EL (cell line): ENCODE measurements around the gene USH1C.

Experiments used
- DNase-seq: peaks from one replicate; pipeline ENCODE4 v3.0.0-alpha.2; 2016

Gene USH1C

DNA sequence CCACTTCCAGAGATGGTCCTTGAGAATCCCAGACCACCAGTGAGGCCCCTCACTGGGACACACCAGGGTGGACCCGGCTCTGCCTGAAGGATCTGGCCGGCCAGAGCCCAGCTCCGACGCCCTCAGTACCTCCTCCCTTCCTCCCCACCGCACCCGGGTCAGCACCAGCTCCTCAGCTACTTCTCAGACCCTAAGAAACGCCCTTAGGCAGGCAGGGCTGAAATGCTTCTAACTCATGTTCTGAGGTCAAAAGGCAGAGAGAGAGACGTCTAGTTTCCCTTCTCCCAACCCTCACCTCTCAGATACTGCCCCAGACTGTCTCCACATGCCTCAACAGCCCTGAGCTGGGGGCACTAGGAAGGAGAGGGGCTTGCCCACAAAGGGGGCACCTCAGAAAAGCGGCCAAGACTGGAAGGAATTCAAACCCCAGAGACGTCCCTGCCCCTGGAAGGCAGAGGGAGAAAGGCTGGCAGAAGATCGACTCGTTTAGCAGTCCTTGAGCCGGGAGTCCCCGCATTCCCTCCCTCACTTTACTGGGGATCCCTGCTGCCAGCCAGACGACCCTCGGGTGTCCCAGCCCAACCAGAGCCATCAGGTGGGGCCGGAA, 539 bp downstream of the USH1C start:
- no peak for DNase-seq

DNA sequence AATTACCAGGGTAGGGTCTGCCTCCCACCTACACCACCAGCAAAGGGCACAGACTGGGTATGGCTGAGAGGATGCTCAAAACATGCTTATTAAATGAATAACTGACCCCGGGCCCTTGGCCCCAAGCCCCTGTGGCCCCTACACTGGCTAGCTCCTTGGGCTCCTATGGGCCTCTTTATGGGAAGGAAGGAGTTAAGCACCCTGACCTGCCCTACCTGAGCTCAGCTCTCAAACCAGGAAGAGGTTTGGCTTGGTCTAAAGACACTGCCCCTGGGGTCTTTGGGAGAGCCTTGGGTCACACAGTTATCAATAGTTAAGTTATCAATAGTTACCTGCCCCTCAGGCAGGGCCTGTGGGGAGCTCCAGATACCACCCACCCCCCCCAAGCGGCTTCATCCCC, 1.2 kb downstream of the USH1C start:
- no peak for DNase-seq

DNA sequence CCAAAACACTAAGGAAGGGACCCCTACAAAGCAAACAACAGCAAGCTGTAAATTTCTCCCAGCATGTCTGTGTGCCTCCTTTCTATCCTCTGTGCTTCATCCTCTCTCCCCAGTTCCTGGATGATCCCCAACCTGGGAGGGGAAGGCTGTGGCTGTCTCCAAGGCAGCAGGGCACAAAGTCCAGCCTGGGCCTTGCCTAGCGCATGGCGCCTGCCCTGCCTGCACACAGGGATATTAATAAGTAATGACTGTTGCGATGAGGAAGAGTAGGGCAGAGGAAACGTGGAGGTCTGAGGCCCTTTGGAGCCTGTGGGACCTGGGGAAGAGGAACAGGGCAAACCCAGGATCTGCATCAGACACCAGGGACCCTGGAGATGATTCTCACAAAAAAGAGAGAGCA, 2.0 kb downstream of the USH1C start:
- no peak for DNase-seq

DNA sequence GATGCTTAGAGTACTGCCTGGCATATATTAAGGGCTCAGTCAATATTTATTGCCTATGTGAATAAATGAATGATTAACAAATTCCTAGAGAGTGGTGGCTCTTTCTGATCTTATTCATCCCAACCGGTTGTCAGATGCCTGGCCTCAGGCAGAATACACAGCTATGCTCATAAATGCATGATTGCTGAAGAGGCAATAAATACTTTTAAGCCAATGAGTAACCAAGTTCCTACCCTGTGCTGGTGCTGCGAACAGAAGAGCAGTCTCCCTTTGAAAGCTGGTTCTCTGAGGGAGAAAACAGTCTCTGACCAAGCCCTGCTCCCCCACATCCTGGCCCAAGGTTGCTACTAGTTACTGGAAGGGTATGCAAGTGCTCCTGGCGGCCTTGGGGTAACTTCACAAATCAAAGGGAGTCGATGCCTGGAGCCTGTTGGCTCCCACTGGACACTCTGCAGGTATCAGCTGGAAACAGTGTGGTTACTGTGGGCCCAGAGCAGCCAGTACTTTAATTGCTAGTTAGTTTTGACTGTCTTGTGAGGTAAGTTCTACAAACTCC, 2.8 kb downstream of the USH1C start:
- DNase-seq, result peak; percentile 33

DNA sequence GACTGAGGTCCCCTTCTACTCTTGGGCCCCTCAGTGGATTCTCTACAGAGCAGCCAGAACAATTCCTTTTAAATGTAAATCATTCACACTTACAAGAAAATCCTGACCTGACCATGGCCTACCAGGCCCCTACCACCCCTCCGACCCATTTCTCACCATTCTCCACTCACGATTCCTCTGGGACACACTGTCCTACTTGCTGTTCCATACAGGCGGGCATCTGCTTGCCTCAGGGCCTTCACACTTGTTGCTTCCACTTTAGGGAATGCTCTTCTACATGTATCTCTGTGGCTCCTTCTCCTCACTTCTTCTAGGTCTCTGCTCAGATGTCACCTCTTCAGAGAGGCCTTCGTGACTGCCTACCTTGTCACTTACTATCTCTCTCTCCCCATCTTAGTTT, 3.4 kb downstream of the USH1C start:
- no peak for DNase-seq

DNA sequence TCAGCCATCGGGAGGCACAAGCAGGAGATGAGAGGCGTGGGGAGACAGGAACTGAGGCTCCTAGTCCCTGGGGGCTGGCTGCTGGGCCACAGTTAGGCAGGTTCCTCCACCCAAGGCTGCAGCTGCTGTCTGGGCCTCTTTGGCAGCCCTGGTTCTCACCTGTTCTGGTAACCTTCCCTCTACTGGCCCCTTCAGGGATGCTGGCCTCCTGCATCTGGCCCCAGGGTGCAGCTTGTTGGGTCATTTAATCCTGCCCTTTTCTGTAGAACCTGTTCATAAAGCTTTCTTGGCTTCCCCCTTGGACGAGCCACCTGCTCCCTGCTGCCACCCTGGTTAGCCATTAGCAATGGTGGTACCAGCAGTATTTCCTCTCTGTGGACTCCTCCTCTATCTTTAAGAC, 5.5 kb downstream of the USH1C start:
- DNase-seq, result no peak

DNA sequence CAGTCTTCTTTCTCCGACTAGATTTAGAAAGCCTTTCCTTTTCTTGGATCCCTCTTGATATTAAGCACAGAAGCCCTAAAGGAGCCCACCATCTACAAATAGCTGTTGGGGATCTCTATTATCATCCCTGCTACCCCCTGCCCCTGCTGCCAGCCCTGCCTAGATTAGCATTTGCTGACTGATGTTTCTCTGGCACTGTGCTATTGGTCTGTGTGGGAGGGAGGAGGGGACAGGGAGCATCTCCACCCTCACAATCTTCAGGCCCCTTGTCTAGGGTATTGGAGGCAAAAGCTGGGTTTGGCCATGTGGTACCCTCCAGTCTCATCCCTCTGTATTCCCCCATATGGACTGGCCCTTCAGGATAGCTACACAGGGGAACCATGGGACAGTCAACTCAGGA, 6.2 kb downstream of the USH1C start:
- DNase-seq, result no peak

DNA sequence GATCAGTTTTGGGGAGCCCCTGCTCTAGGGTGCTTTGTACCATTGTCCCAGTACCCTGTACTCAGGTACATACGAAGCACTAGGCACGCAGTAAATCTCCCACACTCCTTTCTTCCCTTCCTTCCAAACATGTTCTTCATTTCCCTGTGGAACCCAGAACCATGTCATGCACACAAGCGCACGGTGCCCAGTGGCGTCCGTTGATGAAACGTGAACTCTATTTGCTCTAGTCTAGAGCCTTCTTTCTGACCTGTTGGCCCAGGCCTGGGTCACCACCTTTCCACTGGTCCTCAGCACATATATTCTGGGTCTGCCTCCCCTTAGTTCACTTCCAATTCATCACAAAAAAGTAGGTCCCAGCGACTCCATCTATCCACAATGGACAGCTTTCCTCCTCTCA, 7.0 kb downstream of the USH1C start:
- no peak for DNase-seq

DNA sequence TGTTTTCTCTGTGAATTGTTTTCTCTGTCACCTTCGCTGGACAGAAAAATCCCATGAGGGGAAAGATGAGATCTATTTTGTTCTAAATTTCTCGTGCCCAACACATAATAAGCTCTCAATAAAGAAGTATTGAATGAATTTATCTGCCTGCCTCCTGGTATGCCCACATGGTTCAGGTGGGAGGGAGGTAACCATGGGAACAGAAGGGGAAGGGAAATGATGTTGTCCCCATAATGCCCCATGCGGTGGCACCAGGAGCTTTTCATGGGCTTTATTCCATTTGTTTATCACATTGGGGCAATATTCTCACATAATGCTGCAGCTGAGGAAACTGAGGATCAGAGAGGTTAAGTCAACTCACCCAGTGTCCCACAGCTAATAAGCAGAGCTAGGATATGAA, 8.7 kb downstream of the USH1C start:
- no peak for DNase-seq

DNA sequence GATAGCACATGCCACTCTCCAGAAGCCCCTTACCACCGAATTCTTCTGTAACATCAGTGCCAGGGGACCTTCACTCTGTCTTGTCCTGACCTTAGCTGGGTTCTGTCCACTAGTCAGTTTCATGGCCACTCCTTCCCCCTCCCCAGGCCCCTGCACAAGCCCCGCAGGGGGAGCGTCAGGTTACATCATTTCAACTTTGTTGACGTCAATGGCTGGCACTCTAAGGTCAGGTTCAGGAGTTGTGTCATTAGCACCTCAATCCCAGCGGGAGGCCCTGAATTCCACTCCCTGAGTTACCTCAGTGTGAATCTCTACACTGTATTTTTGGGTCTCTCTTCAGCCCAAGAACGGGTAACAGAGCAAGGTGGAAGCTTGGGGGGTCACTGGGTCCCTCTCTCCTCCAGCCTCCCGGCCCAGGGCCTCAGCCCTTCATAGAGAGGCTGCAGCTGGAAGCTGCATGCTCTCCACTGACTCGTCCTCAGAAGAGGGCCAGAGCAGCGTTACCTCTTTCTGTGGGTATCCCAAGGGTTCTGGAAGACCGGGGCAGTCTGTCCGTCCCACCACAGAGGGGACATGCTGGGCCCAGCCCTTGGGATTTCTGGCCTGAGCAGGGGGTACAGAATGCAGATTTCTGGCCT, 10.3 kb downstream of the USH1C start:
- no peak for DNase-seq

DNA sequence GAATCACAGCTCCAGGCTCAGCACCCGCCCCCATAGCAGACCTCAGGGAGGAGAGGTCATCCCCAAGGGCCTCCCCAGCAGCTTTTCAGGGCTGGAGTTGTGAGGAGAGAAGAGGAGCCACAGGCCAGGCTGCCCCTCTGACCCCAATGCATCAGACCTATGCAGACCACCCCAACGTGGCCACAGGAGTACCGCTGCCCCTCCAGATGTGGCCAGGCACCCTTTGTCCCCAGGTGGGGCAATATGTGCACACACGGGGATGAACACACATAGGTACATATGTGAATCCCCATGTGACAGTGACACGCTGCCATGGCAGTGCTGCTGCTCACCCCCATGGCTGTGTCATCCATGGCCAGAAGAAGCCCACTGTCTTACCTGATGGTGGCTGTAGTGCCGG, 10.9 kb downstream of the USH1C start:
- no peak for DNase-seq

DNA sequence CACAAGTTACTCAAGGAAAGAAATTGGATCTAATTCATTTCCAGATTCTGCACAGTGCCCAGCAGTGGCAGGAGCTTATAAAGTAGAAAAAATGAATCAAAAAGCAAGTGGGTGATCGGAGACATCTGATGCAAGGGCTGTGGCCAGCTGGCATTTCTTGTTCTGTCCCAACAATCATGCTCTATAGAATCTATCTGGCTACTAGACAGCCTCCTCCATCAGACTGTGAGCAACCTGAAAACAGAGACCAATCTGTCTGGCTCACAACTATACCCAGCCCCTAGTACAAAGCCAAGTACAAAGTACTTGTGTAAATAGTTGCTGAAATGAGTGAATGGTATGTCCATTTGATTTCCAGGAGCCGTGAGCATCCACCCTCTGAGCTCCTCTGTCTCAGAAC, 11.4 kb downstream of the USH1C start:
- no peak for DNase-seq

DNA sequence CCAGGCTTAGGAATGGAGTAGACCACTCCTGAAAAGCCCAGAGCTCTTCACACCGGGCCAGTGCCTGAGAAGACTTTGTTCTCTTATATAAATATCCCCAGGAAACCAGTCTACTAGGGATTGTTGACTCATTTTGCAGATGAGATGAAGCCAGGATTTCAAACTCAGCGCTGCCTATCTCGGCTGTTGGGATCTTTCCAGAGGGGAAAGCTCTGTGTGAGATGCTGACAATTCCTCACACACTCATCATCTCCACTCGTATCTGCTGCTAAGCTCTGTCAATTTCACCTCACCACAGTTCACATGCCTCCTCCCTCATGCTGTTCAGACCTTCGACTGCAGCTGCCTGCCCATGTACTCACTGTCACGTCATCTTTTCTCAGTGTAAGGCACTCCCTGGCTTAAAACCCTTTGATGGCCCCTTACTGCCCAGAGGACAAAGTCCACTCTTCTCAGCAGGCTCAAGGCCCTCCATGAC, 12.5 kb downstream of the USH1C start:
- peak; percentile 68 for DNase-seq

DNA sequence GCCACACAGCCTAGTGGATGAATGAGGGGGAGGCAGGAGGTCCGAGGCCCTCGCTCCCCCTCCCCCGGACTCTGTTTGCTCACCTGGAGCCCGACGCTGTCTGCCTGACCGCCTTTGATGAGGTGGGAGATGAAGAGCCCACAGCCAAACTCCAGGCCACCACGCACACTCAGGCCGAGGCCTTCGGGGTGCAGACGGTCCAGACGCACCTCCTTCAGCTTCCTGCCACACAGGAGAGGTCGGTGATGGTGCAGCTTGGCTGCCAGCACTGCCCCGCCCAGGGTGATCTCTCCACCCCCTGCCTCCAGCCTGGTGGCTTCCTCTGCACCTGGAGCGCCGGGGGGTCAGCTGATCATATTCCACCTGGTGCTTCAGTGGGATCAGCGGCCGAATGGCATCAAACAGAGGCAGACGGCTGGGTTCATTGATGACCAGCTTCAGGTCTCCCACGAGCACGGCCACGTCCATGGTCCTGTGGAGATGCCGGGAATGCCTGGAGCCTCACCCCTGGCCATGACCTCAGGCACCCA, 13.1 kb downstream of the USH1C start:
- DNase-seq, result no peak

DNA sequence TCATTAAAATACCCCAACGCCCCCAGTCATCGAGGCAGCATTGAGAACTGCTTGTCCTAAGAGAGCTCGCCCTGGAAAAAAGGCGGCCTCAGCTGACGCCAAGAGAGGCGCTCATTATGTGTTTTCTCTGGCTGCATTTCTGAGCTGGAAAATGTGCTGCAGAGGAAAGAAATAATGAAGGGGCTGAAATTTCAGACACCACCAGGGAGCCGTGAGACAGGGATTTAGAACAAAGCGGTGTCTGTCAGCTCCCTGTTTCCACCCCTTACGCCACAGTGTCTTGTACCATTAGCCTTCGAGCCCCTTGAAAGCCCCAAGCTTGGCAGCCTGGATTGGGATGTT, 14.4 kb downstream of the USH1C start:
- DNase-seq, result no peak

DNA sequence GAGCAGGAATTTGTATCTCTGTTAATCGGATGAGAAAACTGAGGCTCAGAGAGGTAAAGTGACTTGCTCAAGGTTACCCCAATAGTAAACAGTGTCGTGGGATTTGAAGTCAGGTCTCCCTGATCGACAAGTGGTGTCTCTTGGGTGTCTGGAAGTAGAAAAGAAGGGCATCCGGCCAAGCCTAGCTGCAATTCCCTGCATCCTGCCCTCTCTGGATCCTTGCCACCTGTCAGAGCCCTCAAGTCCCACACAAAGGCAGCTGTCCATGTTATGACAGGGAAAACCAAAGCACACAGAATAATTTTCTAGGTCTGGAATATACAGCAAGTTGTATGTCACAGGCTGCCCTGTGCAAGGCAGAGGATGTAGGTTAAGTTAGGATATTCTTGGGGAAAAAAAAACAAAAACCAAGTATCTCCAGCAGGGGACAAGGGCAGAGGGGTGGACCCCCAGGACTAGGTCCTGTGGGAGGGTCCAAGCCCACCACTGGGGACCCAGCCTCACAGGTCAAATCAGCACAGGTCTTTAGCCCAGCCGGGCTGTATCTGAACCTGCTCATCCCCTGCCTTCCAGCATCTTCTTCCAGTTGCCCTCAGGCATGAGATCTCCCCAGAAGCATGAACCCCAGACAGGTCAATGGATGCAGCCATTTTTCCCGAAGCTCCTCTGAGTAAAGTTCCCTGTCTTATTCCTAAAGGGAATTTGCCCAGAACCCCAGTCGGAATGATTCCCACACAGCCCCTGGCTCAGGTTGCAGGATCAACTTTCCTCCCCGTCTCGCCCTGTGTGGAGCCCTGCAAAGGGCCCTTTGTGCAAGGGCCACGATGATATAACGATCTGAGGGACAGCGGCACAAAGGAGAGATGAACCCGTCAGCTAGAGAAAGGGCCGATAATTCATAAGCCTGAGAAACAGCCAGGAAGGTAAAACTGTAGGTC, 15.0 kb downstream of the USH1C start:
- DNase-seq, result peak; percentile 11

DNA sequence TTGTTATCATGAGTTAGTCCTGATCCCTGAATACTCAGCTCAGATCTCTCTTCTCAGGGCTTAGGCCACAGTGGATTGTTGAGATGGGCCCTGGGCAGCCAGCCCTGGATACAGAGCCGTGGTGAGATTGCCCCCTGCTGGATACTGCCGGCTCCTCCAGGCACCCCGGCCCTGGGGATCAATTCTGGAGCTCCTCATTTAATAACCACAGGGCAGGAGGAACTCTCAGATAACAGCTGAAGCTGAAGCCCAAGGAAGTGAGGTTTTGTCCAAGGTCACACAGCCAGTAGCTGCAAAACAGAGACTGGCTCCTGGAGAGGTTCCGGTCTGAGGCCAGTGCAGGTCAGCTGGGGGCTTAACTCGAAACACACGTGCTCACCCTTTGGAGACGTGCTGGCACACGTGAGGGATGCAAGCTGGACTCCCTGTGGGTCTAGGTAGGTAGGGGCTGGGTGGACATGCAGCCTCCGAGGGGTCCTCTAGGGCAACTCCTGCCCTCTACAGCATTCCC, 16.0 kb downstream of the USH1C start:
- DNase-seq, result peak; percentile 45

DNA sequence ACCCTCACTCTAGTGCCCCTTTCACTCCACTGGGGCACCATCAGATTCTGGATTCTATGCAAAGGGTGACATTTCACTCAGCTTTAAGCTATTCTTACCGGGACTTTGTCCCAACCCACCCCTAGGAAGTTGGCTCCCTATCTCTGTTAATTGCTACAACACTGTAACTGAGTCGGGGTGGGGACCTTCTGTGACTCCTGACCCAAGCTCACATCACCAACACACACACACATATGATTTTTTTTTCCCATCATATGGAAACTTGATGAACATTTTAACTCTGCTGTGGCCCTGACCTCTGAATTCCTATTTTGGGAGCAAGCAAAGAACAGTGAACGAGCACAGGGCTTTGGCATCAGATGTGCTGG, 16.6 kb downstream of the USH1C start:
- DNase-seq, result no peak

DNA sequence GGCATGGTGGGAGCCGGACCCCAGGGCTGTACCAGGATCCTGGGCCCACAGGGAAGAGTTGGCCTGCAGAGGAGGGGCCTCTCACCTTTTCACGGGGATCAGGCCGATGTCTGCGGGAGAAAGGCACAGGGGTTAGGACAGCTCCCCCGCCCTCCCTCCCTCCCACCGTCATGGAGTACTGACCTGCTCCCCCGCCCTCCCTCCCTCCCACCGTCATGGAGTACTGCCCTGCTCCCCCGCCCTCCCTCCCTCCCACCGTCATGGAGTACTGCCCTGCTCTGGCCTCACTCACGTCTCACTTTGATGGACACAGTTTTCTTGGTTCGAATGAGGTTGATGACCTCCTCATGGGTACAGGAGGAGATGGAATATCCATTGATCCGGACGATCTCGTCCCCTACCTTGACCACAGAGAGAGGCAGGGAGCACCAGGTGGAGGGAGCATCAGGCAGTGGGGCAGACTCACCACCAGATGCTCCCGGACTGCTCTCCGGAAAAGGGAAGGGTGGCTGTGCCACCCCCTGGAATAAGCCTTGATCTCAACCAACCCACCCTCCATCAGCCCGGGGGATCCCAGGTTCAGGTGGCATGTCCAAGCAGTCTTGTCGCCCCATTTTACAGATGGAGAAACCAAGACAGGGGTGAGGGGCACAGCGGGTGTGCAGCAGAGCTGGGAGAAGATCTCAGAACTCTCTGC, 17.1 kb downstream of the USH1C start:
- DNase-seq, result no peak

DNA sequence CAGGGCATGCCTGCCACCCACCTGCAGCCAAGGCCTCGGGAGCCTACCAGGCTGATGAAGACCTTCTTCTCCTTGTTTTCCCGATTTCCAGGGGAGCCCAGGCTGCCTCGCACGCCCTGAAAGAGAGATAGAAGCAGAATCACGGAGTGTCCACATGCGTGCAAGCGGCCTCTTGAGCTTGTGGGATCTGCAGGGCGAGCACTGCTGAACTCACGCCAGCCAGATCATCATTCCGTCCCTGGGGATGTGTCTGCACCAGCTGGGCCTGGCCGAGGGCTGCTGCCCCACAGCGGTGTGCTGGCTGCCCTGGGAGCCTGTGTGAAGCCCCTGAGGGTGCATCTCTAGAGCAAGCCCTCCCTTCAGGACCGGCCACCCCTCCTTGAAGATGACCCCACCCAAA, 17.9 kb downstream of the USH1C start:
- no peak for DNase-seq

DNA sequence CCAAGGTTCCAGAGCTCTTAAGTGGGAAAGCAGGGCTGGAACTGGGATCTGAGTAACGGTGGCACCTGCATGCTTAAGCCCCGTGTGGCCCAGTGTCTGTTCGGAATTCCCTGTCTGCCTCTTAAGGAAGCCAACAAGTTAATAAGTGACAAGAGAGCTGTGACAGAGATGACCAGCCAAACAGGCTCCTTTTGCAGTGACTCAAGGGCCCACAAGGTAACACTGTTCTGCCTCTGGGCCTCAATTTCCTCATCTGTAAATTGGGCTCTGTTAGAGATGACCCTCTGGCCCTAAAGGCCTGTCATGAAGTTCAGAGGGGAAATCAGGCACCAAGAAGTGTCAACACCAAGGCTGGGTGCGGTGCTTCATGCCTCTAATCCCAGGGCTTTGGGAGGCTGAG, 18.6 kb downstream of the USH1C start:
- no peak for DNase-seq

DNA sequence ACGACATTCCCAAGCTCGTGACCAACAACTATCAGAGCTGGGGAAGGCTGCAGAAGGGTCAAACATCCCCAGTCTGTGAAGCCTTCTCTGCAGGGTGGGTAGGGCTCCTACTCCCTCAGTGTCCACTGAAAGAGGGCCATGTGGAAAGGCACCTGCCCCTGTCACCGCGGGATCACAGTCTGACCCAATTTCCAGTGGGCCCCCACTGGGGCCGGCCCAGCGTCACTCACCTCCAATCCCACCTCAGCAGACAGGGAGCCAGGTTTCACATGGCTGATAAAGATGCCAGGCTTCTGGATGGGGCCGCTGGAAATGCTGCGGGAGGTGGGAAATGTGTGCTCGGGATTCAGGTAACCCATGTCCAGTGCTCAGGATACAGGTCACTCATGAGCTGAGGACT, 20.0 kb downstream of the USH1C start:
- no peak for DNase-seq

DNA sequence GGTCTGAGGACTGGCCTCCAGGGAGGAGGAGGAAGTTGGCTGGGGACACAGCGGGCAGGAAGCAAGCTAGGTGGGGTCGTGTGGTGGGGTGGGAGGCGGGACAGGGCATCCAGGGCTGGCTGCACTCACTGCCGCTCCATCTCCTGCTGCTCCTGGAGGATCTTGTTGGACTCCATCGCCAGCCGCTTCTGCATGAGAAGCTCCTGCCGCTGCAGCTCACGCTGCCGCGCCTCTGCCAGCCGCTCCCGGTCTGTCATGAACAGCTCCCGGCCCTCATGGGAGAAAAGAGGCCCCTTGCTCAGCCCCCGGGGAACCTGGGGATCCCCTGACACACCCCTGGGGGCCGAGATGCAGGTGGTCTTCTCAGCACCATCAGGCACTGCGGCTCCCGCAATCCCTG, 21.6 kb downstream of the USH1C start:
- DNase-seq, result no peak
